SK-N-SH (cell line): ENCODE data around the gene DDX31. TPM values are rescaled to one million over a fixed set of nuclear protein-coding genes. Genes with fewer than 3 reads are reported as not detected.
A peak's percentile ranks its signal among the peaks of the same experiment; 100 is the strongest.

ENCODE experiments used
- CTCF ChIA-PET: fragments of 300-600, 350-600 bp; formaldehyde crosslinking; extraction: SDS; loops from one replicate; lab custom pipeline; 2021; lab: Yijun Ruan, JAX
- POLR2A ChIA-PET: fragments of 350-600 bp; sonication (Branson Sonifier 250); formaldehyde crosslinking; extraction: SDS; loops from one replicate; lab custom pipeline; 2020; ENCODE audit warnings: antibody characterized with exemption, inconsistent platforms; lab: Yijun Ruan, JAX
- DNase-seq: peaks from one replicate; pipeline ENCODE4 v3.0.0; 2012
- H2AFZ ChIP-seq: fragments of 200-600 bp; sonication (generic); 2 replicates; pipeline ENCODE4 v1.8.1; 2016; ENCODE audit warnings: antibody characterized with exemption, mild to moderate bottlenecking, low read depth
- H3F3A ChIP-seq: fragments of 200-600 bp; sonication (generic); replicated peaks from 2 replicates; pipeline ENCODE3; 2016; ENCODE audit warnings: antibody characterized with exemption, mild to moderate bottlenecking; ENCODE audit not compliant: insufficient read depth
- H3K27ac ChIP-seq, 2 experiments: fragments of 200-500 bp in 1 of 2; fragments of 200-600 bp in 1 of 2; sonication (Bioruptor generic) in 1 of 2; sonication (generic), shearing (Covaris generic) in 1 of 2; 2 replicates each; pipeline versions ENCODE4 v1.5.1 to v1.6.1; 2014 to 2016; ENCODE audit warnings: low read depth in 2 of 2, inconsistent platforms in 1 of 2, low read length in 1 of 2, mild to moderate bottlenecking in 1 of 2, mixed read lengths in 1 of 2
- H3K27me3 ChIP-seq: fragments of 200-600 bp; sonication (generic), shearing (Covaris generic); 2 replicates; pipeline ENCODE4 v1.6.1; 2016; ENCODE audit warnings: mixed run types; ENCODE audit not compliant: insufficient read depth
- H3K36me3 ChIP-seq, 2 experiments: fragments of 200-500 bp in 1 of 2; fragments of 200-600 bp in 1 of 2; sonication (Bioruptor generic) in 1 of 2; sonication (generic) in 1 of 2; replicated peaks in 1 of 2; 2 replicates each; pipeline versions ENCODE3 to v1.5.1; 2014 to 2016; ENCODE audit warnings: low read length in 1 of 2, mild to moderate bottlenecking in 1 of 2; ENCODE audit not compliant: insufficient read depth in 2 of 2, control insufficient read depth in 1 of 2
- H3K4me1 ChIP-seq, 2 experiments: fragments of 200-500 bp in 1 of 2; fragments of 200-600 bp in 1 of 2; sonication (Bioruptor generic) in 1 of 2; sonication (generic), shearing (Covaris generic) in 1 of 2; 2 replicates each; pipeline versions ENCODE4 v1.5.1 to v1.6.1; 2014 to 2016; ENCODE audit warnings: low read depth in 1 of 2, low read length in 1 of 2, mixed run types in 1 of 2; ENCODE audit not compliant: insufficient read depth in 2 of 2, control insufficient read depth in 1 of 2
- H3K4me2 ChIP-seq: fragments of 200-600 bp; sonication (generic), shearing (Covaris generic); 2 replicates; pipeline ENCODE4 v1.6.1; 2017; ENCODE audit warnings: mixed run types
- H3K4me3 ChIP-seq, 2 experiments: fragments of 200-500 bp in 1 of 2; fragments of 200-600 bp in 1 of 2; sonication (Bioruptor generic) in 1 of 2; sonication (generic), shearing (Covaris generic) in 1 of 2; 2 replicates each; pipeline versions ENCODE4 v1.5.1 to v1.8.1; 2014 to 2016; ENCODE audit warnings: low read depth in 2 of 2, inconsistent platforms in 1 of 2, low read length in 1 of 2, mild to moderate bottlenecking in 1 of 2, mixed read lengths in 1 of 2, moderate library complexity in 1 of 2
- H3K79me2 ChIP-seq: fragments of 200-600 bp; sonication (generic); 2 replicates; pipeline ENCODE4 v1.8.1; 2017; ENCODE audit warnings: mild to moderate bottlenecking; ENCODE audit not compliant: insufficient read depth
- H3K9ac ChIP-seq: fragments of 200-600 bp; sonication (generic); 2 replicates; pipeline ENCODE4 v1.6.1; 2017; ENCODE audit warnings: mixed run types
- H3K9me2 ChIP-seq: fragments of 200-600 bp; sonication (generic); 2 replicates; pipeline ENCODE4 v1.6.1; 2017; ENCODE audit warnings: mixed run types
- H3K9me3 ChIP-seq: fragments of 200-600 bp; sonication (generic); 2 replicates; pipeline ENCODE4 v1.6.1; 2017; ENCODE audit warnings: mixed run types, mild to moderate bottlenecking, moderate library complexity
- H4K20me1 ChIP-seq: fragments of 200-600 bp; sonication (generic); 2 replicates; pipeline ENCODE4 v1.6.1; 2017; ENCODE audit warnings: mild to moderate bottlenecking, mixed run types; ENCODE audit not compliant: insufficient read depth
- CHD2 ChIP-seq: fragments of 150-350 bp; IDR thresholded peaks from 2 replicates; pipeline ENCODE4 v1.6.1; 2018; ENCODE audit warnings: low read length; ENCODE audit not compliant: partially characterized antibody
- FOXM1 ChIP-seq: IDR thresholded peaks from 2 replicates; pipeline ENCODE4 v1.4.0; 2012; ENCODE audit warnings: low read depth, mild to moderate bottlenecking
- NFIC ChIP-seq: IDR thresholded peaks from 2 replicates; pipeline ENCODE4 v1.4.0; 2012; ENCODE audit warnings: borderline replicate concordance
- NRF1 ChIP-seq: IDR thresholded peaks from 2 replicates; pipeline ENCODE4 v1.6.1; 2012; ENCODE audit warnings: low read depth, mild to moderate bottlenecking, low read length
- POLR2AphosphoS5 ChIP-seq: IDR thresholded peaks from 2 replicates; pipeline ENCODE4 v1.6.1; 2012; ENCODE audit warnings: low read depth, low read length
- RCOR1 ChIP-seq: fragments of 150-350 bp; IDR thresholded peaks from 2 replicates; pipeline ENCODE4 v1.6.1; 2017; ENCODE audit warnings: antibody characterized with exemption, low read length
- SIN3A ChIP-seq: IDR thresholded peaks from 2 replicates; pipeline ENCODE4 v1.6.1; 2012; ENCODE audit warnings: low read depth, mild to moderate bottlenecking, low read length, moderate library complexity, borderline replicate concordance
- SMC3 ChIP-seq: IDR thresholded peaks from 2 replicates; pipeline ENCODE4 v1.6.1; 2012; ENCODE audit warnings: low read depth, low read length, improper control_type of control experiment
- TCF12 ChIP-seq: IDR thresholded peaks from 2 replicates; pipeline ENCODE4 v1.4.0; 2012
- YY1 ChIP-seq: IDR thresholded peaks from 2 replicates; pipeline ENCODE4 v1.4.0; 2012; ENCODE audit warnings: low read depth, mild to moderate bottlenecking
- WGBS: methylation state at CpG from one replicate; pipeline ENCODE4 v1.1.6; 2017; ENCODE audit warnings: low lambda C conversion rate; 5-methylcytosine and 5-hydroxymethylcytosine counted together
- polyA plus RNA-seq, 3 experiments: library from polyadenylated mRNA; depleted of rRNA; stranded (reverse); fragments of >200 nt; gene quantifications; 2 replicates each; pipeline ENCODE4 v1.2.3, GENCODE V29; 2012
- TF ChIP-seq, protein P1 (sequence below): IDR thresholded peaks from 2 replicates; pipeline ENCODE4 v1.4.0; 2012; ENCODE audit warnings: low read depth, borderline replicate concordance
- TF ChIP-seq, protein P2 (sequence below): IDR thresholded peaks from 2 replicates; pipeline ENCODE4 v1.4.0; 2012; ENCODE audit warnings: low read depth, borderline replicate concordance
- TF ChIP-seq, protein P3 (sequence below): IDR thresholded peaks from 2 replicates; pipeline ENCODE4; 2012

DDX31 gene
- polyA plus RNA-seq, 1 of the 3 experiments (the other 2 are of a cell fraction): 13.9 TPM

DNA sequence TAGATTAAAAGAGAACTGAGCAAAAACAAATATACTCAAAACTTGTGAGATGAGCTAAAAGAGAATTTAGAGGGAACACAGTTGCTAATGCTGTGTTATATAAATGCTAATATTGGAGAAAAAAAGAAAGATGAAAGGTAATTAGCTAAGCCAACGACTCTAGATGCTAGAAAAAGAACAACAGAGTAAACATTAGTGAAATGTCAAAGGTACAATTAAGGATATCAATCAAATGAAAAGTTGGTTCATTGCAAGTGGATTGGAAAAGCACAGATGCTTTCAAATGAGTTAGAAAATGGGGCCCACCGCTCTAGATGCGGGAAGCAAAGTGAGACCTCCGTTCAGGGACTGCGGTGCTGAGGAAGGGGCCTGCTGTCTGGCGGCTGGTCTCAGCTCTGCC lies 105.3 kb downstream of the DDX31 start (continued):
- TF ChIP-seq, protein P1, sequence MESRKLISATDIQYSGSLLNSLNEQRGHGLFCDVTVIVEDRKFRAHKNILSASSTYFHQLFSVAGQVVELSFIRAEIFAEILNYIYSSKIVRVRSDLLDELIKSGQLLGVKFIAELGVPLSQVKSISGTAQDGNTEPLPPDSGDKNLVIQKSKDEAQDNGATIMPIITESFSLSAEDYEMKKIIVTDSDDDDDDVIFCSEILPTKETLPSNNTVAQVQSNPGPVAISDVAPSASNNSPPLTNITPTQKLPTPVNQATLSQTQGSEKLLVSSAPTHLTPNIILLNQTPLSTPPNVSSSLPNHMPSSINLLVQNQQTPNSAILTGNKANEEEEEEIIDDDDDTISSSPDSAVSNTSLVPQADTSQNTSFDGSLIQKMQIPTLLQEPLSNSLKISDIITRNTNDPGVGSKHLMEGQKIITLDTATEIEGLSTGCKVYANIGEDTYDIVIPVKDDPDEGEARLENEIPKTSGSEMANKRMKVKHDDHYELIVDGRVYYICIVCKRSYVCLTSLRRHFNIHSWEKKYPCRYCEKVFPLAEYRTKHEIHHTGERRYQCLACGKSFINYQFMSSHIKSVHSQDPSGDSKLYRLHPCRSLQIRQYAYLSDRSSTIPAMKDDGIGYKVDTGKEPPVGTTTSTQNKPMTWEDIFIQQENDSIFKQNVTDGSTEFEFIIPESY: no peak
- no peak for TF ChIP-seq FOXM1
- no peak for TF ChIP-seq NFIC
- TF ChIP-seq, protein P2, sequence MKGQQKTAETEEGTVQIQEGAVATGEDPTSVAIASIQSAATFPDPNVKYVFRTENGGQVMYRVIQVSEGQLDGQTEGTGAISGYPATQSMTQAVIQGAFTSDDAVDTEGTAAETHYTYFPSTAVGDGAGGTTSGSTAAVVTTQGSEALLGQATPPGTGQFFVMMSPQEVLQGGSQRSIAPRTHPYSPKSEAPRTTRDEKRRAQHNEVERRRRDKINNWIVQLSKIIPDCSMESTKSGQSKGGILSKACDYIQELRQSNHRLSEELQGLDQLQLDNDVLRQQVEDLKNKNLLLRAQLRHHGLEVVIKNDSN: no peak
- TF ChIP-seq SMC3: no peak
- TF ChIP-seq, all 33 proteins: peak for 0

DNA sequence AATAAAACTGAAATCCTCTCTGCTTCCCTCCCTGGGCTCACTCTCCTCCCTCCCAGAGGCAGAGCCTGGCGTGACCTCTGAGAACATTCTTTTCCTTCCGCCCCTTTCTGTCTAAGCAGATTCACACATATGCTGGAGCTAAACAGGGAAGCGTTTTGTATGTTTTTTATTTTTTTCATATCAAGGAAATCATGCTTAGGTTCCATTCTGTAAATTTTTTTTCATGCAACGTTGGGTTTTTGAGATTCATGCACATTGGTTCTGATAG lies 107.5 kb downstream of the DDX31 start:
- no peak overlapping the region for H3K9ac ChIP-seq
- H3K27ac ChIP-seq: no peak overlapping the region
- H3K9me3 ChIP-seq: no peaks in the 10 kb centered on the region
- no peak for DNase-seq
- CTCF ChIA-PET: interaction anchor here (0.9 to 3.4 kb wide), 5 partner anchors 13 to 150 kb away, joined by 3 to 25 read pairs (median 6); no protein-coding TSS in a partner anchor
- 35% methylated on average over 4 of the region's 4 CpGs for WGBS
- no peaks in the 10 kb centered on the region for H3K79me2 ChIP-seq
- H3K27me3 ChIP-seq: no peaks in the 10 kb centered on the region
- H3K4me2 ChIP-seq: no peak overlapping the region
- no peaks in the 10 kb centered on the region for H3K9me2 ChIP-seq
- no peaks in the 10 kb centered on the region for H3K36me3 ChIP-seq
- POLR2A ChIA-PET: no interaction called here
- no peaks in the 10 kb centered on the region for H4K20me1 ChIP-seq
- no peak overlapping the region for H2AFZ ChIP-seq
- no peak overlapping the region for H3K4me3 ChIP-seq
- peaks cover 0 to 16% of the 10 kb centered on the region in 2 experiments; a peak in 1 of 4 replicates for H3K4me1 ChIP-seq
- no peaks in the 10 kb centered on the region for H3F3A ChIP-seq
- no peak for TF ChIP-seq POLR2AphosphoS5
- TF ChIP-seq NRF1: no peak
- no peak for TF ChIP-seq SIN3A

DNA sequence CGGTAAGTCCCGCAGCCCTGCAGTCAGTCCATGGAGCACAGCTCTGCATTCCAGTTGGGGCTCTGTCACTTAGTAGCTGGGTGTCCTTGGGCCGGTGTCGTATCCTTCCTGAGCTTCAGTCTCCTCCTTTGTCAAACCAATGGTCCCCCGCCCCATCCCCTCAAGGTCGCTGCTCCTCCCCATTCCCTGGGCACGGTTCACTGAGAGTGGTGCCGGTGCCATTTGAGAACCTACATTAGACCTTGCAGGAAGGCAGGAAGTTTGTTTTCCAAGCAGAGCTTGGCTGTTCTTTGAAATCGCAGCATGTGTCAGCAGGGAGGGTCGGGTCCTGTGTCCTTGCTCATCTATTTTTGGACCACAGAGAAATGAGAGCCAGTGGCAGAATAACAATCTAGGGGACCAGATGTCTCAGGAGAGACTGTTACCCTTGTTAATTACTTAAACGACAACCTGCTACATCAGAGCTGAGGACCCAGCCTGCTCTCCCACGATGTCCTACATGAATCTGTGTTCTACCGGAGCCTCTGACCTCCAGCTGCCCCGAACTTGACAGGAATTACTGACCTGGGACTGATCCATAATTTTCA lies 109.1 kb downstream of the DDX31 start:
- H3K27ac ChIP-seq: peak overlapping the region in 1 of 2 experiments; percentile 34; a peak in 2 of 4 replicates
- H3K9ac ChIP-seq: no peak overlapping the region
- no peak overlapping the region for H3K4me2 ChIP-seq
- H3F3A ChIP-seq: no peaks in the 10 kb centered on the region
- no peak overlapping the region for H2AFZ ChIP-seq
- no peaks in the 10 kb centered on the region; the same call in 1 of the 2 replicates for H3K27me3 ChIP-seq
- H3K9me2 ChIP-seq: no peaks in the 10 kb centered on the region
- peak; percentile 47 for DNase-seq
- H3K4me3 ChIP-seq: no peak overlapping the region
- H4K20me1 ChIP-seq: no peaks in the 10 kb centered on the region
- no peaks in the 10 kb centered on the region for H3K9me3 ChIP-seq
- peaks cover 0 to 16% of the 10 kb centered on the region in 2 experiments; a peak in 1 of 4 replicates for H3K4me1 ChIP-seq
- CTCF ChIA-PET: interaction anchor here (1.0 to 3.4 kb wide), 8 partner anchors 14 to 302 kb away, joined by 3 to 25 read pairs (median 8); no protein-coding TSS in a partner anchor
- no peaks in the 10 kb centered on the region for H3K79me2 ChIP-seq
- TF ChIP-seq, protein P3, sequence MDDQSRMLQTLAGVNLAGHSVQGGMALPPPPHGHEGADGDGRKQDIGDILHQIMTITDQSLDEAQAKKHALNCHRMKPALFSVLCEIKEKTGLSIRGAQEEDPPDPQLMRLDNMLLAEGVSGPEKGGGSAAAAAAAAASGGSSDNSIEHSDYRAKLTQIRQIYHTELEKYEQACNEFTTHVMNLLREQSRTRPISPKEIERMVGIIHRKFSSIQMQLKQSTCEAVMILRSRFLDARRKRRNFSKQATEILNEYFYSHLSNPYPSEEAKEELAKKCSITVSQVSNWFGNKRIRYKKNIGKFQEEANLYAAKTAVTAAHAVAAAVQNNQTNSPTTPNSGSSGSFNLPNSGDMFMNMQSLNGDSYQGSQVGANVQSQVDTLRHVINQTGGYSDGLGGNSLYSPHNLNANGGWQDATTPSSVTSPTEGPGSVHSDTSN: no peak
- TF ChIP-seq TCF12 (no peak), FOXM1 (no peak), CHD2 (no peak), RCOR1 (no peak), YY1 (no peak)
- TF ChIP-seq, protein P1: no peak
- 54% methylated on average over 13 of the region's 14 CpGs for WGBS
- H3K36me3 ChIP-seq: no peaks in the 10 kb centered on the region
- POLR2A ChIA-PET: interaction anchor here (1.5 kb wide), 1 partner anchor 10 kb away, joined by 3 read pairs; no protein-coding TSS in a partner anchor
